SHP77 treated with DMSO at 0.1 percent for 48 hours (cell line): ENCODE measurements around the gene LIMK2.
"Not testable (repeated sequence)": the region's sequence is repeated elsewhere in the genome, so short reads cannot be mapped to it uniquely, and the experiment has no call there.

Experiments
- DNase-seq: peaks from one replicate; lab custom pipeline; 2025; lab: John Stamatoyannopoulos, UW

Gene LIMK2

GRCh38 chr22:31211482-31211861 lies 626 bp upstream of the LIMK2 start:
- no peak for DNase-seq

- DNase-seq, result no peak
These were observed 908 bp downstream of the LIMK2 start for GRCh38 chr22:31212783-31213629.

GRCh38 chr22:31215018-31215535 lies 3.0 kb downstream of the LIMK2 start:
- DNase-seq, result no peak

- no peak for DNase-seq
These were observed 6.6 kb downstream of the LIMK2 start for GRCh38 chr22:31218565-31219262.

- DNase-seq, result no peak
These were observed 9.0 kb downstream of the LIMK2 start for GRCh38 chr22:31221084-31221483.

GRCh38 chr22:31222736-31223135 lies 10.6 kb downstream of the LIMK2 start:
- DNase-seq, result no peak

- DNase-seq, result no peak
These were observed 11.7 kb downstream of the LIMK2 start for GRCh38 chr22:31223786-31224191.

- not testable (repeated sequence) for DNase-seq
These were observed 12.6 kb downstream of the LIMK2 start for GRCh38 chr22:31224691-31225090.

- DNase-seq, result no peak
These were observed 15.1 kb downstream of the LIMK2 start for GRCh38 chr22:31227186-31227585.

- DNase-seq, result no peak
These were observed 17.4 kb downstream of the LIMK2 start for GRCh38 chr22:31229402-31230079.

- DNase-seq, result no peak
These were observed 18.2 kb downstream of the LIMK2 start for GRCh38 chr22:31230155-31230870.

- DNase-seq, result no peak
These were observed 18.9 kb downstream of the LIMK2 start for GRCh38 chr22:31230871-31231621.

GRCh38 chr22:31233001-31233400 lies 20.9 kb downstream of the LIMK2 start:
- DNase-seq, result no peak

- no peak for DNase-seq
These were observed 23.0 kb downstream of the LIMK2 start for GRCh38 chr22:31235081-31235480.

- DNase-seq, result not testable (repeated sequence)
These were observed 23.9 kb downstream of the LIMK2 start for GRCh38 chr22:31236044-31236443.

- DNase-seq, result no peak
These were observed 26.0 kb downstream of the LIMK2 start for GRCh38 chr22:31238057-31238456.

GRCh38 chr22:31239771-31240370 lies 27.8 kb downstream of the LIMK2 start:
- no peak for DNase-seq

- no peak for DNase-seq
These were observed 29.1 kb downstream of the LIMK2 start for GRCh38 chr22:31241200-31241599.

- no peak for DNase-seq
These were observed 29.8 kb downstream of the LIMK2 start for GRCh38 chr22:31241936-31242335.

GRCh38 chr22:31243339-31244045 lies 31.4 kb downstream of the LIMK2 start:
- DNase-seq, result no peak
